Measurements from ENCODE around the gene NOG.

The NOG gene

DNA sequence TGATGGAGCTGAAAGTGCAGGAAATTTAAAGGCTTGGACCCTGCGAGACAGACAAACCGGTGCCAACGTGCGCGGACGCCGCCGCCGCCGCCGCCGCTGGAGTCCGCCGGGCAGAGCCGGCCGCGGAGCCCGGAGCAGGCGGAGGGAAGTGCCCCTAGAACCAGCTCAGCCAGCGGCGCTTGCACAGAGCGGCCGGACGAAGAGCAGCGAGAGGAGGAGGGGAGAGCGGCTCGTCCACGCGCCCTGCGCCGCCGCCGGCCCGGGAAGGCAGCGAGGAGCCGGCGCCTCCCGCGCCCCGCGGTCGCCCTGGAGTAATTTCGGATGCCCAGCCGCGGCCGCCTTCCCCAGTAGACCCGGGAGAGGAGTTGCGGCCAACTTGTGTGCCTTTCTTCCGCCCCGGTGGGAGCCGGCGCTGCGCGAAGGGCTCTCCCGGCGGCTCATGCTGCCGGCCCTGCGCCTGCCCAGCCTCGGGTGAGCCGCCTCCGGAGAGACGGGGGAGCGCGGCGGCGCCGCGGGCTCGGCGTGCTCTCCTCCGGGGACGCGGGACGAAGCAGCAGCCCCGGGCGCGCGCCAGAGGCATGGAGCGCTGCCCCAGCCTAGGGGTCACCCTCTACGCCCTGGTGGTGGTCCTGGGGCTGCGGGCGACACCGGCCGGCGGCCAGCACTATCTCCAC lies at the start of gene NOG:
NOG (plus strand) TSS at position 54 of the 674 bp plus-strand sequence; CDS start at position 579, 525 bp downstream.
- no peak for DNase-seq (ENCODE audit: low read depth)

DNA sequence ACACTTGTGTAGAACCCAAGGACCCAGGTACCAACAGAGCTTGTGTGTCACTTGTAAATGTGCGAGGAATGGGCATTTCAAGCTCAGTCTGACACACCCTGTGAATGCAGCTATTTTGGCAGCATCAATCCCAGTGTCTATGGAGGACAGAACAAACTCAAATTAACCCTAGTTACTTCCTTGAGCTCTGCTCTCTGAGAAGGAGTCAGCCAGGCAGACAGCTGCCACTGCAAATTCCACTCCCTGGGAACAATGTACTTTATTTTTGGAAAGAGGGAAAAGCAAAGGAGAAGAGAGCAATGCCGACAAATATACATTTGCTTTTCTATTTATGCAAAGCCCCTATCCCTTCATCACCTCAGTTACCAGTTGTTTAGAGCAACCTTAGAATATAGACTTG lies 48.4 kb upstream of the NOG start:
- no peak for DNase-seq (ENCODE audit: low read depth)

- DNase-seq (ENCODE audit: low read depth): no peak
These were observed 47.6 kb upstream of the NOG start for GRCh38 chr17:56545930-56546329.

- no peak for DNase-seq (ENCODE audit: low read depth)
These were observed 44.8 kb upstream of the NOG start for GRCh38 chr17:56548661-56549060.

- DNase-seq (ENCODE audit: low read depth): no peak
These were observed 44.0 kb upstream of the NOG start for GRCh38 chr17:56549501-56549900.

DNA sequence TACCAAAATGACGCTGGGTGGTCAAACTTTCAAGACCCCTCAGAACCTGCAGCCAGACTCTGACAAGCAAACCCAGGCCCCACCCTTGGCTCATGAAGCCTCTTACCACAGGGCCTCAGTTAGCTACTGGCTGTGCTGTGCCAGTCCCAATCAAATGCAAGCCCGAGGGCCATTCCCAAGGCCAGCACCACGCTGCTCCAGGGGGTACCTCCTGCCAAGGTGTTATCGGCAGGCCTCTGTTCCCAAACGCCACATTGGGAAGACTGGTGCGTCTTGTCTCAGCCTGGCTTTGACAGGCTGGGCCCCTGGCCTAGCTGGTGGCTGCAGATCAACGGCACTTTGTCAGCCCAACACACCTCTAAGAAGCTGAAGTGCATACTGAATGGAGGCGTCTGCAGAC lies 35.8 kb upstream of the NOG start:
- no peak for DNase-seq (ENCODE audit: low read depth)

DNA sequence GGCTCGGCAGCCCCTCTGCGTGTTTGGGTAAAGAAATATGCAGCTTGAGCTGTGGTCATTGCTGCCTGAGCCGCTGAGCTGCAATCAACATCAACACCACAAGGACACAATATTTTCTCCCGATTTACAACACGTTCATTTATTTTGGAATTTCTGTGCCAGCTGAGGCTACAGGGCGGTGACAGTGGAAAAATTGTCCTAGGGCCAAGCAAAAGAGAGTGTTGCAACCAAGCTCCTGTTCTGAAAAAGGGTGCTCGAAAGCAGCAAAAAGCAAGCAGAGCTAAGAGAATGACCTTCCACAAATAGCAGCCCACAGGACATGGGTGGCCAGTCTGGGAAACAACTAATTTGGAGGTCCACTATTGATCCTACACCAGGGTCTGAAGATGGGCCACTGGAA lies 35.4 kb upstream of the NOG start:
- no peak for DNase-seq (ENCODE audit: low read depth)

DNA sequence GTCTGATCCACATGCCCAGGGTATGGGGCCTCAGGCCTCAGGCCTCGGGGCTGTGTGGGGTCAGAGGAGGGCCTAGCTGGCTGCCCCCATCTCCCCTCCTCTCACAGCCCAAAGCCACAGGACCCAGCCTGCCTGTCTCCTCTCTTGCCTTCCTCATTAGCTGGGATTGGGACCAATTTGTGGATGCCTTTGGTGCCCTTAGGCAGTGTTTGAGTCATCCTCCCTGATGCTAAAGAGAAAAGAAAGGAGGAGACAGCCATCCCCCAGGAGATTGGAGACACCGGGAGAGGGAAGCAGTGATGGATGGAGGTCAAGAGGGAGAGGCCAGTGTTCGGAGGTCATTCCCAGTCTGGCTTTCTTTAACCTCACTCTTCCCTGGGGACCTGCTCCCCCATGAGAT lies 23.3 kb upstream of the NOG start:
- no peak for DNase-seq (ENCODE audit: low read depth)

GRCh38 chr17:56571456-56571855 lies 22.0 kb upstream of the NOG start:
- DNase-seq (ENCODE audit: low read depth): no peak

GRCh38 chr17:56577190-56577842 lies 16.2 kb upstream of the NOG start:
- DNase-seq (ENCODE audit: low read depth): no peak

DNA sequence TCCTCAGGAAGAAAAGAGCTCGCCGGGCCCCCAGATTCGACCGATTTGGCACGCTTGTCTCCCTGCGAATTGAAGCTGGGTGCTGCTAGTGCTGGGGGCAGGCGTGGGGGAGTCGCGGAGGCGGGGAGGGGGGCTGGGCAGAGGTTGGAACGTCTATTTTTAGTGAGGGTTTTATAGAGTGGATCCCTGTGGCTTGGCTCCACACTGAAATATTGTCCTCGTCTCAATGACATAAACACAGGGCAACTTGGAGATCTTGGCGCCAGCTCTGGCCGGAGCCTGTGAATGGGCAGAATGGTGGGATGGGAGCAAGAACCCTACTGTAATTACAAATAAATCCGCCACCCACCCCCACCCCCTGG lies 15.7 kb upstream of the NOG start:
- DNase-seq (ENCODE audit: low read depth): no peak

- DNase-seq (ENCODE audit: low read depth): no peak
These were observed 11.6 kb upstream of the NOG start for GRCh38 chr17:56581635-56582627.

- DNase-seq (ENCODE audit: low read depth): no peak
These were observed 9.7 kb upstream of the NOG start for GRCh38 chr17:56583772-56584171.

- DNase-seq (ENCODE audit: low read depth): no peak
These were observed 6.2 kb upstream of the NOG start for GRCh38 chr17:56587298-56587697.

DNA sequence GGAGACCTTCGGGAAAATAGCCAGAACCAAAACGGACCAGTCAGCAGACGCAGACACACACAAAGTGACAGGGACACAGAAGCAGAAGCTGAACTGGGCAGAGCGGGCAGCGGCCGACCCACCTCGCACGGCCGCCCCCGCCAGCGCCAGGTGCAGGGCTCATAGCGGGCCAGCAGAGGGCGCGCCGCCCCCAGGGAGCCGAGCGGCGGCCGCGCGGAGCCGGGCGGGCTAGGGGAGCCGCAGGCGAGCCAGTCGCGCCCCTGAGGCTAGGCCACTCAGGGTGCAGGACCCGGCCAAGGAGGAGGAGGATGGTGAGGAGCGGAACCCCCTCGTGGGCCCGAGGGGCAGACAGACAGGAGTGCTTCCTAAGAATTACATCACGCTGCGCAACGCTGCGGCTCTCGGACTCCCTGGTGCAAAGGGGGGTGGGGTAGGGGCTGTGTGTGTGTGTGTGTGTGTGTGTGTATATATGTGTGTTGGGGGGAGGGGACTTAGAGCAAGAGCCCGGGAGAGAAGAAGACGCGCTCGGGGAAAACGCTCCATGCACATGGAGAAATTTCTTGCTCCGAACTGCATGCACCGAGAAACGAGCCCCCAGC lies 913 bp upstream of the NOG start:
- DNase-seq (ENCODE audit: low read depth): peak; percentile 50

GRCh38 chr17:56593086-56593645 lies 333 bp upstream of the NOG start:
- DNase-seq (ENCODE audit: low read depth): no peak

DNA sequence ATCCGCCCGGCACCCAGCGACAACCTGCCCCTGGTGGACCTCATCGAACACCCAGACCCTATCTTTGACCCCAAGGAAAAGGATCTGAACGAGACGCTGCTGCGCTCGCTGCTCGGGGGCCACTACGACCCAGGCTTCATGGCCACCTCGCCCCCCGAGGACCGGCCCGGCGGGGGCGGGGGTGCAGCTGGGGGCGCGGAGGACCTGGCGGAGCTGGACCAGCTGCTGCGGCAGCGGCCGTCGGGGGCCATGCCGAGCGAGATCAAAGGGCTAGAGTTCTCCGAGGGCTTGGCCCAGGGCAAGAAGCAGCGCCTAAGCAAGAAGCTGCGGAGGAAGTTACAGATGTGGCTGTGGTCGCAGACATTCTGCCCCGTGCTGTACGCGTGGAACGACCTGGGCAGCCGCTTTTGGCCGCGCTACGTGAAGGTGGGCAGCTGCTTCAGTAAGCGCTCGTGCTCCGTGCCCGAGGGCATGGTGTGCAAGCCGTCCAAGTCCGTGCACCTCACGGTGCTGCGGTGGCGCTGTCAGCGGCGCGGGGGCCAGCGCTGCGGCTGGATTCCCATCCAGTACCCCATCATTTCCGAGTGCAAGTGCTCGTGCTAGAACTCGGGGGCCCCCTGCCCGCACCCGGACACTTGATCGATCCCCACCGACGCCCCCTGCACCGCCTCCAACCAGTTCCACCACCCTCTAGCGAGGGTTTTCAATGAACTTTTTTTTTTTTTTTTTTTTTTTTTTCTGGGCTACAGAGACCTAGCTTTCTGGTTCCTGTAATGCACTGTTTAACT lies 1.0 kb downstream of the NOG start:
- no peak for DNase-seq (ENCODE audit: low read depth)

- no peak for DNase-seq (ENCODE audit: low read depth)
These were observed 1.6 kb downstream of the NOG start for GRCh38 chr17:56595108-56595418.

- no peak for DNase-seq (ENCODE audit: low read depth)
These were observed 2.6 kb downstream of the NOG start for GRCh38 chr17:56595831-56596690.

DNA sequence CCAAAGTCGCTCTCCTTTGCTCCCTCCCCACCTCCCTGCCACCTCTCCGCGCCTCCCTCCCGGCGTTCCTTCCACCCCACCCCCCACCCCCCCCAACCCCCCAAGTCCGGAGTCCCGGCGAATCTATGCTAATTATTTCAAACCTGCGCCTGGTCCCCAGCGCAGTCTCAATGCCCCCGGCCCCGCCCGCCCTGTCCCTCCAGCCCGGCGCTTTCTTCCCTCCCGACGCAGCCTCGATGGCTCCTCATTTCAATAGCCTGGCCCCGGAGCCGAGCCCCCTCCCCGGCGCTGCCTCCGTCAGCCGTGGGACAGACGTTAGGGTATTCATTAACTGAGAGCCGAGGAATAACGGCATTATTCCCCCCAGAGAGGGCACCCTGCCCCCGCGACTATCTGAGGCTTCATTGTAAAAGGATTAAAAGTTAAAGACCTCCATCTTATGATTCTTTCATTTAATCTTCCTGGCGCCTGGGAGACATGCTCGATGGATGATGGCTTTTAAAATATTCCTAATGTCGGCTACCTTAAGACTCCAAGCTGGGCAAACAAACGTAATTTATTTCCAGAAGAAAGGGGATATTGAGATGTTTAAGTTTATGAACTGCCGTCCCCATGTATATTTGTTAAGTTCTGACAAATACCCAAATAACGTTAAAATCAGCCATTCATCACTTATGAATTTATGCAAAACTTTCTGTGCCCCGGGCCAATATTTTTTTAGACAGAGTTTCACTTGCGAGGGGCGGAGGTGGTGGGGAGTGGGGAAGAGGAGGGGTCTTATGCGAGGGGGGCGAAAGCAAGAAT lies 3.4 kb downstream of the NOG start:
- DNase-seq (ENCODE audit: low read depth): no peak
